ENCODE results near the gene QRICH2. TPM values are rescaled to one million over a fixed set of nuclear protein-coding genes. Genes with fewer than 3 reads are reported as not detected.

Gene QRICH2
- total and polyA plus RNA-seq, 10 donors, result 1.3 to 3.1 (median 2.6) TPM

DNA sequence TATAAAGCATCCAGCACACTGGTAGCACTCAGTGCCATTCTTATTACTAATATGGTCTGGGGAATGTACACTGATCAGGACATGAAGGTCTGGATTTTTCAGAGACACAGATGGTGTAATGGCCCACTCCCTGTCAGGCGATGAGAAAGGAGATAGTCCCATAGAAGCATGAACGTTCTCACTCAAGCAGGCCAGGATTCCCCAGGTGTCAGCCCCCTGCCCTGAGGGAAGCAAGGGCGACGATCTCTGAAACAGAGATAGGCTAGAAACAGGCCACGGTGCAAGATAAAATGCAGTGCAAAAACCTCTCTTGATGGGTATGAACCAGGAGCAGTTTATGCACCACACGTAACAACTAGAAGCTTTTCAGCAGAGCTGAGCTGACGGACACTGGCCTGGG lies 35.0 kb upstream of the QRICH2 start:
- intact Hi-C loops (cut with DNase I; ENCODE audit: low total_unique reads), result no loop called here
- TF ChIP-seq, protein P1, sequence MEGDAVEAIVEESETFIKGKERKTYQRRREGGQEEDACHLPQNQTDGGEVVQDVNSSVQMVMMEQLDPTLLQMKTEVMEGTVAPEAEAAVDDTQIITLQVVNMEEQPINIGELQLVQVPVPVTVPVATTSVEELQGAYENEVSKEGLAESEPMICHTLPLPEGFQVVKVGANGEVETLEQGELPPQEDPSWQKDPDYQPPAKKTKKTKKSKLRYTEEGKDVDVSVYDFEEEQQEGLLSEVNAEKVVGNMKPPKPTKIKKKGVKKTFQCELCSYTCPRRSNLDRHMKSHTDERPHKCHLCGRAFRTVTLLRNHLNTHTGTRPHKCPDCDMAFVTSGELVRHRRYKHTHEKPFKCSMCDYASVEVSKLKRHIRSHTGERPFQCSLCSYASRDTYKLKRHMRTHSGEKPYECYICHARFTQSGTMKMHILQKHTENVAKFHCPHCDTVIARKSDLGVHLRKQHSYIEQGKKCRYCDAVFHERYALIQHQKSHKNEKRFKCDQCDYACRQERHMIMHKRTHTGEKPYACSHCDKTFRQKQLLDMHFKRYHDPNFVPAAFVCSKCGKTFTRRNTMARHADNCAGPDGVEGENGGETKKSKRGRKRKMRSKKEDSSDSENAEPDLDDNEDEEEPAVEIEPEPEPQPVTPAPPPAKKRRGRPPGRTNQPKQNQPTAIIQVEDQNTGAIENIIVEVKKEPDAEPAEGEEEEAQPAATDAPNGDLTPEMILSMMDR (IDR thresholded peaks at IDR 0.05 in 8 of 11, conservative IDR thresholded peaks at IDR 0.05 in 3 of 11), result no peak
- TF ChIP-seq POLR2A (IDR thresholded peaks at IDR 0.05) (no peak), POLR2AphosphoS5 (IDR thresholded peaks at IDR 0.05) (no peak)
- Histone ChIP-seq H3K27me3 (replicated peaks in 1 of 7) (no peaks in the 10 kb centered on the region), H3K9me3 (no peaks in the 10 kb centered on the region), H3K36me3 (peaks cover 0 to 85% (median 48%) of the 10 kb centered on the region in 6 donors), H3K4me1 (no peaks in the 10 kb centered on the region), H3K4me3 (no peak overlapping the region), H3K27ac (no peak overlapping the region)
- peak; percentile 22 for DNase-seq
- 96 to 99% (median 96%) methylated on average over 7 of the region's 7 CpGs for WGBS, 5 donors

DNA sequence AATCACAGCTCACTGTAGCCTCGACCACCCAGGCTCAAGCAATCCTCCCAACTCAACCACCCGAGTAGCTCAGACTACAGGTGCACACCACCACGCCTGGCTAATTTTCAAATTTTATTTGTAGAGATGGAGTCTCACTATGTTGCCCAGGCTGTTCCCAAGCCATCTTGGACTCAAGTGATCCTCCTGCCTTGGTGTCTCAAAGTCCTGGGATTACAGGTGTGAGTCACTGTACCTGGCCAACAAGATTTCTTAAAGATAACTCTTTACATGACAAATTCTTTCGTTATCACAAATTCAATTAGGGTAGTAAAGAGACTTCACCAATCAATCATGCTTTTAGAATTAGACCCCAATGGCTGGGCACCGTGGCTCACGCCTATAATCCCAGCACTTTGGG lies 33.2 kb upstream of the QRICH2 start:
- TF ChIP-seq, protein P1 (IDR thresholded peaks at IDR 0.05 in 8 of 11, conservative IDR thresholded peaks at IDR 0.05 in 3 of 11), result no peak
- TF ChIP-seq POLR2A (IDR thresholded peaks at IDR 0.05) (no peak), POLR2AphosphoS5 (IDR thresholded peaks at IDR 0.05) (no peak)
- H3K9me3 ChIP-seq, result no peaks in the 10 kb centered on the region
- DNase-seq, result no peak
- no peak overlapping the region for H3K4me3 ChIP-seq
- no peaks in the 10 kb centered on the region for H3K4me1 ChIP-seq
- intact Hi-C loops (cut with DNase I; ENCODE audit: low total_unique reads), result no loop called here
- 92 to 99% (median 95%) methylated on average over 6 of the region's 6 CpGs for whole genome bisulfite sequencing, 5 donors
- H3K27ac ChIP-seq, result no peak overlapping the region
- H3K27me3 ChIP-seq (replicated peaks in 1 of 7), result no peaks in the 10 kb centered on the region
- H3K36me3 ChIP-seq, result peaks cover 0 to 67% (median 36%) of the 10 kb centered on the region in 6 donors

DNA sequence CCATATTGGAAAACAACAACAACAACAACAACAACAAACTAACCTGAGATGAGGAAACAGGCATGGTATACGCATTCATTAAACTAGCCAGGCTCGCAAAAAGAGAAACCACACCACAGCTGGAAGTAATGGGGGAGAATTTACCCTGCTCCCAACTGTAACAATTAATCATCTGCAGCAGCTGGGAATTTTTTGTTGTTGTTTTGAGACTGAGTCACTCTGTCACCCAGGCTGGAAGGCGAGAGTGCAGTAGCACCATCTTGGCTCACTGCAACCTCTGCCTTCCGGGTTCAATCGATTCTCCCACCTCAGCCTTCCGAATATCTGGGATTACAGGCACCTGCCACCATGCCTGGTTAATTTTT lies 29.3 kb upstream of the QRICH2 start:
- H3K4me3 ChIP-seq, result no peak overlapping the region
- H3K4me1 ChIP-seq, result peaks cover 0 to 2% (median 0%) of the 10 kb centered on the region in 6 donors
- no peaks in the 10 kb centered on the region for H3K27me3 ChIP-seq (replicated peaks in 1 of 7)
- no peak for DNase-seq
- no peak overlapping the region for H3K27ac ChIP-seq
- WGBS, 5 donors, result 86 to 95% (median 92%) methylated on average over 6 of the region's 6 CpGs
- TF ChIP-seq POLR2A (IDR thresholded peaks at IDR 0.05) (no peak), POLR2AphosphoS5 (IDR thresholded peaks at IDR 0.05) (no peak)
- TF ChIP-seq, protein P1 (IDR thresholded peaks at IDR 0.05 in 8 of 11, conservative IDR thresholded peaks at IDR 0.05 in 3 of 11), result no peak
- peaks cover 0 to 27% (median 9%) of the 10 kb centered on the region in 6 donors for H3K36me3 ChIP-seq
- no peaks in the 10 kb centered on the region for H3K9me3 ChIP-seq
- intact Hi-C loops (cut with DNase I; ENCODE audit: low total_unique reads), result no loop called here

DNA sequence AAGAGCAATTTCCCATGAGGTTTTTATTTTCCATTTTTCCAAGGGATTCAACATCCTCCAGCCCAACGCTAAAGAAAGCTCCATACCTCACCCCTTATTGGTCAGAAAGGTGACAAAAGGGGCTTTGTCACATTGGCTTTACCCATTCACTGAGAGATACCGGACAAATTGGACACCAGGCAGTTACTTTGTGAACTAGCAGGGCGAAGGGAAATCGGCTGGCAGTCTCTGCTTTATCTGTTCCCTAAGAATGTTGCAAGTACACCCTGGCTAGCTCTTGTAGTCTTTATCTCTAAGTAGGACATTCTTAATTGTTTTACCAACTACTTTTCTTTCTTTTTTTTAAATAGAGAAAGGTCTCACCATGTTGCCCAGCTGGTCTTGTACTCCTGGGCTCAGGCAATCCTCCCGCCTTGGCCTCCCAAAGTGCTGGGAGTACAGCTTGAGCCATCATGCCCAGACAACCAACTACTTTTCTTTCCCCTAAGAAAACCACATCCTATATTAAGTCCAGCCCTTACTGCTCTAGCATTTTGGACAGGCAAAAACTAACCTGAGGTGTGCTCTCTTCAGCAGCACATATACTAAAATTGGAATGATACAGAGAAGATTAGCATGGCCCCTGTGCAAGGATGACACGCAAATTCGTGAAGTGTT lies 28.8 kb upstream of the QRICH2 start:
- Histone ChIP-seq H3K27me3 (replicated peaks in 1 of 7) (no peaks in the 10 kb centered on the region), H3K4me3 (no peak overlapping the region), H3K4me1 (peaks cover 0 to 4% (median 0%) of the 10 kb centered on the region in 6 donors), H3K9me3 (no peaks in the 10 kb centered on the region), H3K27ac (no peak overlapping the region), H3K36me3 (peaks cover 0 to 27% (median 5%) of the 10 kb centered on the region in 6 donors)
- no peak for DNase-seq
- WGBS, 5 donors, result 92 to 94% (median 93%) methylated on average over 7 of the region's 7 CpGs
- TF ChIP-seq POLR2AphosphoS5 (IDR thresholded peaks at IDR 0.05), result no peak
- TF ChIP-seq POLR2A (IDR thresholded peaks at IDR 0.05), result no peak
- TF ChIP-seq, protein P1 (IDR thresholded peaks at IDR 0.05 in 8 of 11, conservative IDR thresholded peaks at IDR 0.05 in 3 of 11), result no peak
- intact Hi-C loops (cut with DNase I; ENCODE audit: low total_unique reads), result no loop called here

Measured in spleen (tissue), 11 donors.